Activated naive CD8-positive, alpha-beta T cell treated with anti-CD3 and anti-CD28 coated beads, Interleukin-2, amount 50 U/mL, for 24 hours (primary cell): ENCODE results near the gene ACAT1.
"Not testable (repeated sequence)": the region's sequence is repeated elsewhere in the genome, so short reads cannot be mapped to it uniquely, and the experiment has no call there.

Experiments used
- ATAC-seq: fragments of 150-1000 bp; cut with Tn5 transposase; one replicate; pipeline ENCODE4 v1.10.0; 2021
- DNase-seq: peaks from one replicate; pipeline ENCODE4 v3.0.0; 2021
- H3K27ac Mint-ChIP-seq: one replicate; pipeline ENCODE4 v1.8.0; 2021; ENCODE audit warnings: mild to moderate bottlenecking, mixed read lengths
- H3K27me3 Mint-ChIP-seq: one replicate; pipeline ENCODE4 v1.8.0; 2021; ENCODE audit warnings: mixed read lengths
- H3K36me3 Mint-ChIP-seq: one replicate; pipeline ENCODE4 v1.8.0; 2021; ENCODE audit warnings: low read depth, mixed read lengths
- H3K4me1 Mint-ChIP-seq: one replicate; pipeline ENCODE4 v1.8.0; 2021; ENCODE audit warnings: mixed read lengths
- H3K4me3 Mint-ChIP-seq: one replicate; pipeline ENCODE4 v1.8.0; 2021; ENCODE audit warnings: mild to moderate bottlenecking, moderate library complexity, mixed read lengths
- H3K9me3 Mint-ChIP-seq: one replicate; pipeline ENCODE4 v1.8.0; 2021; ENCODE audit warnings: mixed read lengths

Gene ACAT1

GRCh38 chr11:108128772-108129171 is 7.4 kb downstream of the ACAT1 start:
- no peak for DNase-seq
- H3K27me3 Mint-ChIP-seq: no peaks in the 10 kb centered on the region
- H3K9me3 Mint-ChIP-seq: no peaks in the 10 kb centered on the region
- ATAC-seq: no peak
- H3K36me3 Mint-ChIP-seq: peaks cover 16% of the 10 kb centered on the region
- H3K4me3 Mint-ChIP-seq: no peak overlapping the region
- H3K27ac Mint-ChIP-seq: no peak overlapping the region
- H3K4me1 Mint-ChIP-seq: peaks cover 17% of the 10 kb centered on the region

GRCh38 chr11:108131993-108132392 is 10.6 kb downstream of the ACAT1 start:
- no peaks in the 10 kb centered on the region for H3K9me3 Mint-ChIP-seq
- DNase-seq: no peak
- H3K4me3 Mint-ChIP-seq: no peak overlapping the region
- peaks cover 27% of the 10 kb centered on the region for H3K36me3 Mint-ChIP-seq
- ATAC-seq: no peak
- H3K4me1 Mint-ChIP-seq: peaks cover 16% of the 10 kb centered on the region
- H3K27me3 Mint-ChIP-seq: no peaks in the 10 kb centered on the region
- no peak overlapping the region for H3K27ac Mint-ChIP-seq

GRCh38 chr11:108132993-108133538 is 11.7 kb downstream of the ACAT1 start:
- H3K4me3 Mint-ChIP-seq, H3K9me3 Mint-ChIP-seq, DNase-seq, H3K27ac Mint-ChIP-seq, H3K27me3 Mint-ChIP-seq, ATAC-seq: not testable (repeated sequence)
- H3K4me1 Mint-ChIP-seq: peaks cover 22% of the 10 kb centered on the region
- peaks cover 28% of the 10 kb centered on the region for H3K36me3 Mint-ChIP-seq

- peak overlapping the region; percentile 87 for H3K27ac Mint-ChIP-seq
Observed at GRCh38 chr11:108135845-108136544, 14.6 kb downstream of the ACAT1 start.

GRCh38 chr11:108137212-108137611 is 15.8 kb downstream of the ACAT1 start:
- ATAC-seq (peak; percentile 84), DNase-seq (no peak)
- Mint-ChIP-seq H3K9me3 (no peaks in the 10 kb centered on the region), H3K36me3 (peaks cover 48% of the 10 kb centered on the region), H3K27ac (peak overlapping the region; percentile 87), H3K4me3 (no peak overlapping the region), H3K4me1 (peaks cover 25% of the 10 kb centered on the region), H3K27me3 (no peaks in the 10 kb centered on the region)

More at GRCh38 chr11:108135845-108136544, 14.6 kb downstream of the ACAT1 start:
- peaks cover 25% of the 10 kb centered on the region for H3K4me1 Mint-ChIP-seq
- no peaks in the 10 kb centered on the region for H3K27me3 Mint-ChIP-seq
- no peak overlapping the region for H3K4me3 Mint-ChIP-seq
- ATAC-seq (peak; percentile 60), DNase-seq (peak; percentile 22)
- H3K9me3 Mint-ChIP-seq: no peaks in the 10 kb centered on the region
- H3K36me3 Mint-ChIP-seq: peaks cover 44% of the 10 kb centered on the region

GRCh38 chr11:108142304-108142703 is 20.9 kb downstream of the ACAT1 start:
- Mint-ChIP-seq H3K36me3 (peaks cover 56% of the 10 kb centered on the region), H3K9me3 (no peaks in the 10 kb centered on the region)

GRCh38 chr11:108144615-108145014 is 23.2 kb downstream of the ACAT1 start:
- DNase-seq (no peak), ATAC-seq (no peak)
- H3K36me3 Mint-ChIP-seq: peaks cover 68% of the 10 kb centered on the region
- no peak overlapping the region for H3K4me3 Mint-ChIP-seq
- peak overlapping the region; percentile 65 for H3K27ac Mint-ChIP-seq
- peaks cover 8% of the 10 kb centered on the region for H3K4me1 Mint-ChIP-seq
- H3K27me3 Mint-ChIP-seq: no peaks in the 10 kb centered on the region
- no peaks in the 10 kb centered on the region for H3K9me3 Mint-ChIP-seq

More at GRCh38 chr11:108142304-108142703, 20.9 kb downstream of the ACAT1 start:
- no peak for ATAC-seq
- Mint-ChIP-seq H3K4me3 (no peak overlapping the region), H3K4me1 (peaks cover 14% of the 10 kb centered on the region), H3K27me3 (no peaks in the 10 kb centered on the region), H3K27ac (no peak overlapping the region)
- no peak for DNase-seq

- no peaks in the 10 kb centered on the region for H3K9me3 Mint-ChIP-seq
- peaks cover 8% of the 10 kb centered on the region for H3K4me1 Mint-ChIP-seq
- no peak overlapping the region for H3K4me3 Mint-ChIP-seq
- no peaks in the 10 kb centered on the region for H3K27me3 Mint-ChIP-seq
- peaks cover 66% of the 10 kb centered on the region for H3K36me3 Mint-ChIP-seq
- DNase-seq (no peak), ATAC-seq (no peak)
- no peak overlapping the region for H3K27ac Mint-ChIP-seq
Observed at GRCh38 chr11:108147150-108147549, 25.8 kb downstream of the ACAT1 start.

- no peak for ATAC-seq
- peaks cover 8% of the 10 kb centered on the region for H3K4me1 Mint-ChIP-seq
- DNase-seq: no peak
- no peaks in the 10 kb centered on the region for H3K27me3 Mint-ChIP-seq
- H3K4me3 Mint-ChIP-seq: no peak overlapping the region
- no peaks in the 10 kb centered on the region for H3K9me3 Mint-ChIP-seq
- peaks cover 68% of the 10 kb centered on the region for H3K36me3 Mint-ChIP-seq
- peak overlapping the region; percentile 0 for H3K27ac Mint-ChIP-seq
Observed at GRCh38 chr11:108148556-108148955, 27.2 kb downstream of the ACAT1 start.

GRCh38 chr11:108154591-108154990 is 33.2 kb downstream of the ACAT1 start:
- no peak for ATAC-seq
- Mint-ChIP-seq H3K27me3 (no peaks in the 10 kb centered on the region), H3K27ac (no peak overlapping the region), H3K36me3 (peaks cover 48% of the 10 kb centered on the region), H3K9me3 (no peaks in the 10 kb centered on the region), H3K4me1 (no peaks in the 10 kb centered on the region), H3K4me3 (no peak overlapping the region)
- no peak for DNase-seq

GRCh38 chr11:108160970-108161566 is 39.7 kb downstream of the ACAT1 start:
- no peak overlapping the region for H3K4me3 Mint-ChIP-seq
- no peaks in the 10 kb centered on the region for H3K27me3 Mint-ChIP-seq
- H3K9me3 Mint-ChIP-seq: no peaks in the 10 kb centered on the region
- ATAC-seq (peak; percentile 20), DNase-seq (no peak)
- H3K36me3 Mint-ChIP-seq: peaks cover 36% of the 10 kb centered on the region
- H3K27ac Mint-ChIP-seq: peak overlapping the region; percentile 76
- peaks cover 13% of the 10 kb centered on the region for H3K4me1 Mint-ChIP-seq

GRCh38 chr11:108162878-108163277 is 41.5 kb downstream of the ACAT1 start:
- H3K27me3 Mint-ChIP-seq, H3K9me3 Mint-ChIP-seq, H3K4me3 Mint-ChIP-seq, ATAC-seq, H3K27ac Mint-ChIP-seq, DNase-seq: not testable (repeated sequence)
- peaks cover 41% of the 10 kb centered on the region for H3K36me3 Mint-ChIP-seq
- peaks cover 16% of the 10 kb centered on the region for H3K4me1 Mint-ChIP-seq

- Mint-ChIP-seq H3K27me3 (no peaks in the 10 kb centered on the region), H3K27ac (peak overlapping the region; percentile 76), H3K36me3 (peaks cover 50% of the 10 kb centered on the region), H3K4me1 (peaks cover 34% of the 10 kb centered on the region), H3K4me3 (no peak overlapping the region), H3K9me3 (no peaks in the 10 kb centered on the region)
- no peak for ATAC-seq
- DNase-seq: no peak
Observed at GRCh38 chr11:108167624-108168023, 46.3 kb downstream of the ACAT1 start.

- Mint-ChIP-seq H3K36me3 (peaks cover 64% of the 10 kb centered on the region), H3K27me3 (no peaks in the 10 kb centered on the region), H3K4me3 (peak overlapping the region; percentile 1), H3K9me3 (no peaks in the 10 kb centered on the region), H3K27ac (peak overlapping the region; percentile 38), H3K4me1 (peaks cover 34% of the 10 kb centered on the region)
- ATAC-seq (peak; percentile 26), DNase-seq (no peak)
Observed at GRCh38 chr11:108170184-108170583, 48.8 kb downstream of the ACAT1 start.

GRCh38 chr11:108177570-108177969 is 56.2 kb downstream of the ACAT1 start:
- peaks cover 71% of the 10 kb centered on the region for H3K36me3 Mint-ChIP-seq
- no peaks in the 10 kb centered on the region for H3K9me3 Mint-ChIP-seq
- H3K4me1 Mint-ChIP-seq: peaks cover 2% of the 10 kb centered on the region
- no peak overlapping the region for H3K27ac Mint-ChIP-seq
- DNase-seq (no peak), ATAC-seq (no peak)
- no peak overlapping the region for H3K4me3 Mint-ChIP-seq
- H3K27me3 Mint-ChIP-seq: no peaks in the 10 kb centered on the region
